ENCODE data around the gene PAX5.

The PAX5 gene

DNA sequence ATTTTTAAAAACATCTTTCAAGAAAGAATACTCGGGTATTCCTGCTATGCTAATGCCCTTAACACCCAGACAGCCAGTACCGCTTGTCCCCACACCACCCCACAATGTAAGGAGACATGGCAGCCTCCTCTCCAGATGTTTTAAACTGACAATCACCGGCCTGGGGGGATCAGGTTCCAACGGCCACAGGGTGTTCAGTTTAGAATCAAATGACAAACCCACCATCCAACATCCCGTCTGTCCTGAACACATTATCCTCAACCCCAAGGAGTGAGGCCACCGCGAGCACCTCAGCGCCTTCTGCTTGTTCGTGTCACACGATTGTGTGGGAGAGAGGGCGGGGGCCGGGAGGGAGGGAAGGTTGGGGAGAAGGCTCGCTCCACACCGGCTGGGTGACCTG is 152.8 kb downstream of the PAX5 start:
- CTCF ChIA-PET, result no interaction called here
- POLR2A ChIA-PET, result no interaction called here
- no peak for DNase-seq (ENCODE audit: extremely low spot score)

DNA sequence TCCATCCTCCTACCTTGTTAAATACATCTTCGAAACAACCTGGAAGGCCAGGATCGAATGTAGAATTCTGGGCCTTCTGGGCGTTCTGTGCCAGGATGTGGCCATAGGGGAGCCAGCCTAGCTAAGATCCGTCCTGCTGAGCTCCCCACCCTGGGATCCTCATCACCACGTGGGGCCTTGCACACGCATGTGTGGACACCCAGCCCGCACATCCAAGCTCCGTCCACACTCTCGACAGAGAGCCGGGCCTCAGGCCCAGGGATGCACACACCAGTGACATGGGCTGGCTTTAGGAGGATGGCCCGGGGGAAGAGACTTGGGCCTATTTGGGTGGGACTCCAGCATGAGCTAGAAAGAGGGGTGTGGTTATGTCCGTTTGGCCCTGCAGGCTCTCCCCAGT is 154.0 kb downstream of the PAX5 start:
- DNase-seq (ENCODE audit: extremely low spot score), result no peak
- no peak for TF ChIP-seq PKNOX1 (IDR thresholded peaks at IDR 0.05)
- TF ChIP-seq SP1 (IDR thresholded peaks at IDR 0.05), result no peak
- TF ChIP-seq LEF1 (IDR thresholded peaks at IDR 0.05; ENCODE audit: borderline replicate concordance), result no peak
- TF ChIP-seq CTBP1 (IDR thresholded peaks at IDR 0.05; ENCODE audit: borderline replicate concordance), result no peak
- no peak for TF ChIP-seq SUZ12 (IDR thresholded peaks at IDR 0.05)
- TF ChIP-seq HDGF (IDR thresholded peaks at IDR 0.05; ENCODE audit: borderline replicate concordance), result no peak
- TF ChIP-seq TARDBP (IDR thresholded peaks at IDR 0.05), result no peak
- no peak for TF ChIP-seq BHLHE40 (IDR thresholded peaks at IDR 0.05; ENCODE audit: borderline replicate concordance)
- no peak for TF ChIP-seq FOXA1 (IDR thresholded peaks at IDR 0.05)
- TF ChIP-seq FOXM1 (IDR thresholded peaks at IDR 0.05; ENCODE audit: borderline replicate concordance), result no peak
- TF ChIP-seq ZNF384 (IDR thresholded peaks at IDR 0.05), result no peak
- no peak for TF ChIP-seq ARNT (IDR thresholded peaks at IDR 0.05)
- ChIA-PET CTCF (no interaction called here), POLR2A (no interaction called here)

More for the DNA sequence above, 152.8 kb downstream of the PAX5 start:
- TF ChIP-seq ZNF384 (IDR thresholded peaks at IDR 0.05) (no peak), HDGF (IDR thresholded peaks at IDR 0.05; ENCODE audit: borderline replicate concordance) (no peak), SP1 (IDR thresholded peaks at IDR 0.05) (no peak), PKNOX1 (IDR thresholded peaks at IDR 0.05) (no peak), FOXA1 (IDR thresholded peaks at IDR 0.05) (no peak), FOXK2 (IDR thresholded peaks at IDR 0.05) (no peak), FOXM1 (IDR thresholded peaks at IDR 0.05; ENCODE audit: borderline replicate concordance) (no peak), CTBP1 (IDR thresholded peaks at IDR 0.05; ENCODE audit: borderline replicate concordance) (no peak), ELF4 (IDR thresholded peaks at IDR 0.05) (no peak), NFRKB (IDR thresholded peaks at IDR 0.05) (no peak), ARNT (IDR thresholded peaks at IDR 0.05) (no peak), TARDBP (IDR thresholded peaks at IDR 0.05) (no peak), LEF1 (IDR thresholded peaks at IDR 0.05; ENCODE audit: borderline replicate concordance) (no peak), L3MBTL2 (conservative IDR thresholded peaks at IDR 0.05) (no peak), SUZ12 (IDR thresholded peaks at IDR 0.05) (no peak), BHLHE40 (IDR thresholded peaks at IDR 0.05; ENCODE audit: borderline replicate concordance) (no peak)

DNA sequence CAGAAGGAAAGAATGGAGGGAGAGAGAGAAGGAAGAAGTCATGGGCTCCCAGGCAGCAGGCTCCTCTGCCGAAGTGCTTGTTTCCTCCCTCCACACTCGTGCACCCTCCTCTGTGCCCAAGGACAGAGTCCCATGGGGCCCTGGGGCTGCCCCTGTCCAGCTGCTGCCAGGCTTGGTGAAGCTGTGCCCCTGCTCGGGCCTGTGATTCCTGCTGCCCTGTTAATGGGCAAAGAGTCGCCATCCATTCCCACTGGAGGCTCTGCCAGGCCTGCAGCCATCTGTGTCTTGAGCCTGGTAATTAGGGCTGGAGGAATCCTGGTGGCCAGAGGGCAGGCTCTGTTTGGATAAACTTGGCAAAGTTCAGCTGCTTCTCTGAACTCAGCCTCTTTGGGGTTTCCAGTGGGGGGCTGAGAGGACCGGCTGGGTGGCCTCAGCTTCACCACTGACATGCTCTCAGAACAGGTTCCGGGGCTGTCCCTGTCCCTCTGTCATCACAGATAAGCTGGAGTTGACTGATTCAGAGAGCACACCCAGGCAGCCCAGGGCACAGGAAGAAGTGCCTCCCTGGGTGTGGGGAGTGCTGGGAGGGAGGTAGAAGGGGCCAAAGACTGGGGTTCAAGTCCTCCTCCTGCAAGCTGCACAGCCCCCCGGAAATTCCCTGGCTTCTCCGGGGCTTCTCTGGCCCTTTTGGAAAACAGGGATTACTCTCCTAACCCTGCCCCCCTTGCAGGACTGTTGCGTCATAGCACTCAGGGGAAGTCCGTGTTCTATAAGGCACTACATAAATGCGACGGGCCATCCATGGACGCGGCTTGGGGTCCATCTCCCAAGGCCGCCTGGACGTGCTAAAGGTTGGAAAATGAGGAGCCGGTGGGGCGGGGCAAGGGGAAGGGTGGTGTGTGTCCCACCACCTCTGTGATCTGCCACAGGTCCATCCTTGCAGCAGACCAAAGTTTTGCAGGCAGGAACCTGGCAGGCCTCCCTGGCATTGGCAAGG is 154.8 kb downstream of the PAX5 start:
- no peak for TF ChIP-seq BHLHE40 (IDR thresholded peaks at IDR 0.05; ENCODE audit: borderline replicate concordance)
- TF ChIP-seq SP1 (IDR thresholded peaks at IDR 0.05), result no peak
- TF ChIP-seq ELF4 (IDR thresholded peaks at IDR 0.05), result no peak
- TF ChIP-seq HDGF (IDR thresholded peaks at IDR 0.05; ENCODE audit: borderline replicate concordance), result no peak
- TF ChIP-seq L3MBTL2 (conservative IDR thresholded peaks at IDR 0.05), result no peak
- TF ChIP-seq FOXM1 (IDR thresholded peaks at IDR 0.05; ENCODE audit: borderline replicate concordance), result no peak
- TF ChIP-seq CTBP1 (IDR thresholded peaks at IDR 0.05; ENCODE audit: borderline replicate concordance), result no peak
- CTCF ChIA-PET, result no interaction called here
- DNase-seq (ENCODE audit: extremely low spot score), result no peak
- POLR2A ChIA-PET, result no interaction called here

- ChIA-PET POLR2A (no interaction called here), CTCF (interaction anchor here (0.6 to 0.9 kb wide), 2 partner anchors 11 to 519 kb away, joined by 3 read pairs; no protein-coding TSS in a partner anchor)
- no peak for DNase-seq (ENCODE audit: extremely low spot score)
- TF ChIP-seq HDGF (IDR thresholded peaks at IDR 0.05; ENCODE audit: borderline replicate concordance) (no peak), BHLHE40 (IDR thresholded peaks at IDR 0.05; ENCODE audit: borderline replicate concordance) (no peak), ZNF384 (IDR thresholded peaks at IDR 0.05) (no peak), NFRKB (IDR thresholded peaks at IDR 0.05) (no peak), FOXK2 (IDR thresholded peaks at IDR 0.05) (no peak), SUZ12 (IDR thresholded peaks at IDR 0.05) (no peak), ELF4 (IDR thresholded peaks at IDR 0.05) (no peak), FOXM1 (IDR thresholded peaks at IDR 0.05; ENCODE audit: borderline replicate concordance) (no peak), ARNT (IDR thresholded peaks at IDR 0.05) (no peak), TARDBP (IDR thresholded peaks at IDR 0.05) (no peak), SP1 (IDR thresholded peaks at IDR 0.05) (no peak), L3MBTL2 (conservative IDR thresholded peaks at IDR 0.05) (no peak), FOXA1 (IDR thresholded peaks at IDR 0.05) (no peak), LEF1 (IDR thresholded peaks at IDR 0.05; ENCODE audit: borderline replicate concordance) (no peak), CTBP1 (IDR thresholded peaks at IDR 0.05; ENCODE audit: borderline replicate concordance) (no peak), PKNOX1 (IDR thresholded peaks at IDR 0.05) (no peak)
Observed at GRCh38 chr9:36877239-36877638, 156.8 kb downstream of the PAX5 start.

GRCh38 chr9:36876056-36876455 is 158.0 kb downstream of the PAX5 start:
- ChIA-PET POLR2A (interaction anchor here (0.6 kb wide), 1 partner anchor 574 kb away, joined by 4 read pairs; no protein-coding TSS in a partner anchor), CTCF (no interaction called here)

More at GRCh38 chr9:36876056-36876455, 158.0 kb downstream of the PAX5 start:
- no peak for DNase-seq (ENCODE audit: extremely low spot score)
- TF ChIP-seq BHLHE40 (IDR thresholded peaks at IDR 0.05; ENCODE audit: borderline replicate concordance) (no peak), LEF1 (IDR thresholded peaks at IDR 0.05; ENCODE audit: borderline replicate concordance) (no peak), FOXK2 (IDR thresholded peaks at IDR 0.05) (no peak), ARNT (IDR thresholded peaks at IDR 0.05) (no peak), SP1 (IDR thresholded peaks at IDR 0.05) (no peak), CTBP1 (IDR thresholded peaks at IDR 0.05; ENCODE audit: borderline replicate concordance) (no peak), HDGF (IDR thresholded peaks at IDR 0.05; ENCODE audit: borderline replicate concordance) (no peak), TARDBP (IDR thresholded peaks at IDR 0.05) (no peak)
